Measurements from ENCODE around the gene OTULIN.

The OTULIN gene

GRCh38 chr5:14744296-14745187 lies 80.0 kb downstream of the OTULIN start:
- DNase-seq, result no peak

GRCh38 chr5:14745188-14745563 lies 80.7 kb downstream of the OTULIN start:
- DNase-seq, result no peak

- no peak for DNase-seq
Measured at GRCh38 chr5:14745753-14746152, 81.2 kb downstream of the OTULIN start.

DNA sequence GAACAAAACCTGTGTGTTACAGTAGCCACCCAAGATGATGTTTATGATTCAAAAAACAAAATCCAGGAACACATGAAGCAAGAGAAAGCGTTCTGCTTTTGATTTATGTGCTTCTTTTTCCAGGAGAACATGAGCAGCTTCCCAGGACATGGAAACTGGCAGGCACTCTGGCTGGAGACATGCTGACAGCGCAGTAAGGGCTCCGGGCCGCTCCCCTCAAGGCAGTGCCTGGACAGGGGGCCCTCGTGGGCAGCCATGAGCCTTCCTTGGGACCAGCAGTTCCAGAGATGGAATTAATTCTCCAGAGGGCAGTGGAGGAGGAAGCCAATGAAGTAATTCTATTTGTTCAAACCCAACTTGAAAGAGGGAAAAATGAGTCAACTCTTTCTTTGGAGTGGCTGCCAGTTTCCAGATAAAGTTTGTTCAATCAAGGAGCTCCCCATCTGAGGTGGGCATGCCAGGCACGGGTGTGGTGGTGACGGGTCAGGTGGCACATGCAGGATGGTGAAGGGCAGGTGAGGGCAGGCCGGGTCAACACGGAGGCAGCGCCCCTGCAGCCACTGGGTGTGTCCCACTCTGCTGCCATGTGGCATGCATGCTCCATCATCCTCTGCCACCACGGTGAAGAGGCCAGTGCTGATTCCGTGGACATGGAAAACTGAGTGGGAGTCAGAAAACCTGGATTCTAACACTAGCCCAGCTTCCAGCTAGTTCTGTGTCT lies 83.8 kb downstream of the OTULIN start:
- no peak for DNase-seq

All from activated CD4-positive, alpha-beta T cell treated with anti-CD3 and anti-CD28 coated beads for 1 hour (primary cell).